COLO668 (cell line): ENCODE results near the gene USB1.
"Not testable (repeated sequence)": the region's sequence is repeated elsewhere in the genome, so short reads cannot be mapped to it uniquely, and the experiment has no call there.

Source experiments
- DNase-seq: peaks from one replicate; lab custom pipeline; 2025; ENCODE audit not compliant: unreplicated experiment; lab: John Stamatoyannopoulos, UW

The USB1 gene

GRCh38 chr16:57994361-57994760, 6.8 kb upstream of the USB1 start:
- no peak for DNase-seq

GRCh38 chr16:57994778-57995177, 6.4 kb upstream of the USB1 start:
- DNase-seq = peak; percentile 17

- no peak for DNase-seq
Observed at GRCh38 chr16:57995721-57996405, 5.3 kb upstream of the USB1 start.

- no peak for DNase-seq
Observed at GRCh38 chr16:57996406-57997175, 4.6 kb upstream of the USB1 start.

- no peak for DNase-seq
Observed at GRCh38 chr16:57997176-57997527, 4.1 kb upstream of the USB1 start.

- DNase-seq = no peak
Observed at GRCh38 chr16:57997528-57998265, 3.5 kb upstream of the USB1 start.

- DNase-seq = no peak
Observed at GRCh38 chr16:57998486-57998885, 2.7 kb upstream of the USB1 start.

GRCh38 chr16:57998992-57999365, 2.2 kb upstream of the USB1 start:
- no peak for DNase-seq

GRCh38 chr16:57999366-57999970, 1.7 kb upstream of the USB1 start:
- DNase-seq = no peak

GRCh38 chr16:57999971-58000705, 1.1 kb upstream of the USB1 start, which contains the start of gene ZNF319:
Gene ZNF319, minus strand, starts transcription at chr16:58000672. Its CDS starts 2,407 bp downstream, at chr16:57998265.
- peak; percentile 60 for DNase-seq

GRCh38 chr16:58001781-58002415, 691 bp downstream of the USB1 start:
- no peak for DNase-seq

- DNase-seq = no peak
Observed at GRCh38 chr16:58002416-58002800, 1.2 kb downstream of the USB1 start.

GRCh38 chr16:58002936-58003335, 1.7 kb downstream of the USB1 start:
- no peak for DNase-seq

GRCh38 chr16:58004736-58005135, 3.5 kb downstream of the USB1 start:
- DNase-seq = not testable (repeated sequence)

GRCh38 chr16:58009856-58010416, 8.7 kb downstream of the USB1 start:
- DNase-seq = no peak

GRCh38 chr16:58010886-58011285, 9.7 kb downstream of the USB1 start:
- no peak for DNase-seq

- no peak for DNase-seq
Observed at GRCh38 chr16:58011652-58012051, 10.4 kb downstream of the USB1 start.

- DNase-seq = no peak
Observed at GRCh38 chr16:58012481-58012880, 11.3 kb downstream of the USB1 start.

- no peak for DNase-seq
Observed at GRCh38 chr16:58013201-58013956, 12.2 kb downstream of the USB1 start.
